ENCODE results near the gene ZNF423. TPM values are rescaled to one million over a fixed set of nuclear protein-coding genes. Genes with fewer than 3 reads are reported as not detected.

ZNF423 gene
- total and polyA plus RNA-seq, 2 donors = 0.52 to 1.6 TPM

DNA sequence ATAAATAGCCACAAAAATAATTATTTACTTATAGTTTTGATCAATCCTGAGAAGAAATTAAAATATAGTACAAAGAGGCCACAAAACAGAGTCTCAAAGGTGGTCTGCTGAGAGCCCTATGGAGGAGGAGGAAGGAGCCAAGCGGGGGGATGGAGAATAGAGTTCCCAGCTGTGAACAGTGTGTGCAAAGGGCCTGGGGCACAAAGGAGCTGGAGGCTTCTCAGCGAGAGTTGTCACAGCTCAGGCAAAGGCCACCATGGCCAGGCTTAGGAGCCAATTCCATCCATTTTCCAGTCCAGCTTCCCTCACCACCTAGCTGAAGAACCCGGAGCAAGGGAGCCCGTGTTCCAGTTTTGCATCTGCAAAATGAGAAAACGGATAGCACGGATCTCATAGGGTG lies 5.4 kb upstream of the ZNF423 start:
- no peak for DNase-seq (ENCODE audit: low read depth in 6 of 9, low spot score in 9 of 9)
- Histone ChIP-seq H3K36me3 (ENCODE audit: control insufficient read depth in 2 of 2, insufficient read depth in 2 of 2, low read length in 1 of 2) (no peaks in the 10 kb centered on the region), H3K4me3 (ENCODE audit: low read length in 2 of 2) (no peak overlapping the region), H3K9me3 (ENCODE audit: control insufficient read depth in 2 of 2, insufficient read depth in 1 of 2, low read length in 1 of 2) (peaks cover 0 to 4% of the 10 kb centered on the region in 2 donors), H3K27ac (ENCODE audit: low read depth in 1 of 2, low read length in 1 of 2) (no peak overlapping the region), H3K27me3 (ENCODE audit: control insufficient read depth in 2 of 2, insufficient read depth in 1 of 2, low read length in 1 of 2) (peaks cover 53 to 77% of the 10 kb centered on the region in 2 donors), H3K4me1 (ENCODE audit: control insufficient read depth in 2 of 2, insufficient read depth in 2 of 2, low read length in 2 of 2) (peaks cover 5 to 12% of the 10 kb centered on the region in 2 donors)
- WGBS = 97% methylated on average over 6 of the region's 6 CpGs

- 87% methylated on average over 2 of the region's 2 CpGs for WGBS
Measured at GRCh38 chr16:49860593-49860992, 4.7 kb upstream of the ZNF423 start.

DNA sequence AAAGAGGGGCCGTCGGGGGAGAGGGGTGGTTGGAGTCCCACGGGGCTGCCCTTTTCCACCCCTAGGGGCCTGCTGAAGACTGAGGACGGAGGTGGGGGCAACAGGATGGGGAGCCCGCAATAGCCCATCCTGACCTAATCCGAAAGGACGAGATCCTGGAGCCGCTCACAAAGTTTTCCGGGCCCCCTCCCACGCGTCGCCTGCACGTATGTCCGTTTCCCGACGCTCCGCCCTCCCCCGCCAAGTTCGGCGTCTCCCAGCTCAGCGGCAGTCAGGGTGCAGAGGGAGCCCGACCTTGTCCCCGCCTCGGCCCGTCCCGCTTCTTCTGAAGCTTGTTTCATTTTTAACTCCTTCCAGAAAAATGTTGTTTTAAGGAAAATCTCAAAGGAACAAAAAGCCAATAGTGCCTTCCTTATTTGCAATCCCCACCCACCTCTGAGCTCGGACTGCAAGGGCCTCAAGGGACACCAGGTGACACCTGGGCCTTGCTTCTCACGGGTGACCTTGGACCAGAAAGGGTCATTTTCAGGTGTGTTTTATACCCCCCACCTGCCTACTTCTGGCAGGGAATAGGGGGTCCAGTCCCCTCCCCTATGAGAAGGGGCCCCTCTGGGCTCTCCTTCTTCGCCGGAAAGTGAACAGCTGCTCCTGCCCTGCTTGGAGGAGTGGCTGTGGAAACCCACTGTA lies 3.4 kb upstream of the ZNF423 start:
- Histone ChIP-seq H3K4me3 (ENCODE audit: low read length in 2 of 2) (peak overlapping the region; percentile 18 to 33), H3K9me3 (ENCODE audit: control insufficient read depth in 2 of 2, insufficient read depth in 1 of 2, low read length in 1 of 2) (peaks cover 2 to 4% of the 10 kb centered on the region in 2 donors), H3K36me3 (ENCODE audit: control insufficient read depth in 2 of 2, insufficient read depth in 2 of 2, low read length in 1 of 2) (no peaks in the 10 kb centered on the region), H3K27me3 (ENCODE audit: control insufficient read depth in 2 of 2, insufficient read depth in 1 of 2, low read length in 1 of 2) (peaks cover 65 to 91% of the 10 kb centered on the region in 2 donors), H3K27ac (ENCODE audit: low read depth in 1 of 2, low read length in 1 of 2) (peak overlapping the region; percentile 52 to 76), H3K4me1 (ENCODE audit: control insufficient read depth in 2 of 2, insufficient read depth in 2 of 2, low read length in 2 of 2) (peaks cover 7 to 15% of the 10 kb centered on the region in 2 donors)
- WGBS = 11% methylated on average over 30 of the region's 30 CpGs
- DNase-seq (ENCODE audit: low read depth in 6 of 9, low spot score in 9 of 9) = peak in 1 of 9 donors; percentile 19

More at GRCh38 chr16:49860593-49860992, 4.7 kb upstream of the ZNF423 start:
- Histone ChIP-seq H3K9me3 (ENCODE audit: control insufficient read depth in 2 of 2, insufficient read depth in 1 of 2, low read length in 1 of 2) (peaks cover 0 to 4% of the 10 kb centered on the region in 2 donors), H3K27me3 (ENCODE audit: control insufficient read depth in 2 of 2, insufficient read depth in 1 of 2, low read length in 1 of 2) (peaks cover 58 to 84% of the 10 kb centered on the region in 2 donors), H3K4me3 (ENCODE audit: low read length in 2 of 2) (no peak overlapping the region), H3K4me1 (ENCODE audit: control insufficient read depth in 2 of 2, insufficient read depth in 2 of 2, low read length in 2 of 2) (peaks cover 7 to 15% of the 10 kb centered on the region in 2 donors), H3K36me3 (ENCODE audit: control insufficient read depth in 2 of 2, insufficient read depth in 2 of 2, low read length in 1 of 2) (no peaks in the 10 kb centered on the region), H3K27ac (ENCODE audit: low read depth in 1 of 2, low read length in 1 of 2) (no peak overlapping the region)
- no peak for DNase-seq (ENCODE audit: low read depth in 6 of 9, low spot score in 9 of 9)

GRCh38 chr16:49858200-49859124 lies 2.5 kb upstream of the ZNF423 start:
- Histone ChIP-seq H3K4me1 (ENCODE audit: control insufficient read depth in 2 of 2, insufficient read depth in 2 of 2, low read length in 2 of 2) (peaks cover 7 to 18% of the 10 kb centered on the region in 2 donors), H3K27ac (ENCODE audit: low read depth in 1 of 2, low read length in 1 of 2) (peak overlapping the region; percentile 52 to 76), H3K4me3 (ENCODE audit: low read length in 2 of 2) (peak overlapping the region; percentile 18 to 33), H3K27me3 (ENCODE audit: control insufficient read depth in 2 of 2, insufficient read depth in 1 of 2, low read length in 1 of 2) (peaks cover 74 to 92% of the 10 kb centered on the region in 2 donors), H3K9me3 (ENCODE audit: control insufficient read depth in 2 of 2, insufficient read depth in 1 of 2, low read length in 1 of 2) (peaks cover 2 to 4% of the 10 kb centered on the region in 2 donors), H3K36me3 (ENCODE audit: control insufficient read depth in 2 of 2, insufficient read depth in 2 of 2, low read length in 1 of 2) (no peaks in the 10 kb centered on the region)
- 1% methylated on average over 90 of the region's 90 CpGs for WGBS
- peak in 2 of 9 donors; percentile 35 to 49 for DNase-seq (ENCODE audit: low read depth in 6 of 9, low spot score in 9 of 9)

DNA sequence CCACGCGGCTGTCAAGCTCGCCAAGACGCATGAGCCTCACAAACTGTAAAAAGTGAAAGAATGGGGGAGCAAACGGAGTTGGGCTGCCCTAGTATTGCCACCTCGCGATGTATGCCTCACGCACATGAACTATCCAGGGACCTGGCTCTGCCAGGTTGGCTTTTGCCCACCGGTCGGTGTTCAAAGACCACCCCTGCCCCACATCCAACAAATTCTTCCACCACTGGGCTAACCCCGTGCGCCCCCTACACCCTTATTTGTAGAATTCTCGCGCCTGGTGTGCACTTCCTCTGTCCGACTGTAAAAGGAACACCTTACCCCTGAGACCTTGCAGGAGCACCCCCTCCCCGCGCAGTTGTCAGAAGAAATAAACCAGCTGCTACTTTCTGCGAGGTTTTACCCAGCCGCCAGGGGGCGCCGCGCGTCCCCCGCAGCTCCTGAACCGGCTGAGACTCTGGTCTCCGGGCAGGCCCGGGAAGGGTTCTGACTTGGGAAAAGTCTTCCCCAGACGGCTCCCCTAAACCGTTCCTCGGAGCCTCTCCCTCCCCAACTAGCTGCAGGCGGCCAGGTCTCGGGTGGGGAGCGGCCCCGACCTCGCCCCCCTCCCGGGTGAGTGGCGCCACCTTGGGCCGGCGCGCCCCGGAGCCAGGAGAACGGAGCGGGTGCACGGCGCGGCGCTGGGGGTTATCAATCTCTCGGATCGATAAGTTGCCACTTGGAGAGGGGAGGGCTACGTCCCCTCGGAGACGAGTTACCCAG lies 1.7 kb upstream of the ZNF423 start:
- WGBS = 2% methylated on average over 52 of the region's 52 CpGs
- peaks cover 7 to 18% of the 10 kb centered on the region in 2 donors for H3K4me1 ChIP-seq (ENCODE audit: control insufficient read depth in 2 of 2, insufficient read depth in 2 of 2, low read length in 2 of 2)
- peaks cover 81 to 94% of the 10 kb centered on the region in 2 donors for H3K27me3 ChIP-seq (ENCODE audit: control insufficient read depth in 2 of 2, insufficient read depth in 1 of 2, low read length in 1 of 2)
- DNase-seq (ENCODE audit: low read depth in 6 of 9, low spot score in 9 of 9) = peak in 2 of 9 donors; percentile 74 to 78
- no peaks in the 10 kb centered on the region for H3K36me3 ChIP-seq (ENCODE audit: control insufficient read depth in 2 of 2, insufficient read depth in 2 of 2, low read length in 1 of 2)
- peaks cover 2 to 4% of the 10 kb centered on the region in 2 donors for H3K9me3 ChIP-seq (ENCODE audit: control insufficient read depth in 2 of 2, insufficient read depth in 1 of 2, low read length in 1 of 2)
- H3K27ac ChIP-seq (ENCODE audit: low read depth in 1 of 2, low read length in 1 of 2) = no peak overlapping the region
- H3K4me3 ChIP-seq (ENCODE audit: low read length in 2 of 2) = peak overlapping the region in 1 of 2 donors; percentile 68

DNA sequence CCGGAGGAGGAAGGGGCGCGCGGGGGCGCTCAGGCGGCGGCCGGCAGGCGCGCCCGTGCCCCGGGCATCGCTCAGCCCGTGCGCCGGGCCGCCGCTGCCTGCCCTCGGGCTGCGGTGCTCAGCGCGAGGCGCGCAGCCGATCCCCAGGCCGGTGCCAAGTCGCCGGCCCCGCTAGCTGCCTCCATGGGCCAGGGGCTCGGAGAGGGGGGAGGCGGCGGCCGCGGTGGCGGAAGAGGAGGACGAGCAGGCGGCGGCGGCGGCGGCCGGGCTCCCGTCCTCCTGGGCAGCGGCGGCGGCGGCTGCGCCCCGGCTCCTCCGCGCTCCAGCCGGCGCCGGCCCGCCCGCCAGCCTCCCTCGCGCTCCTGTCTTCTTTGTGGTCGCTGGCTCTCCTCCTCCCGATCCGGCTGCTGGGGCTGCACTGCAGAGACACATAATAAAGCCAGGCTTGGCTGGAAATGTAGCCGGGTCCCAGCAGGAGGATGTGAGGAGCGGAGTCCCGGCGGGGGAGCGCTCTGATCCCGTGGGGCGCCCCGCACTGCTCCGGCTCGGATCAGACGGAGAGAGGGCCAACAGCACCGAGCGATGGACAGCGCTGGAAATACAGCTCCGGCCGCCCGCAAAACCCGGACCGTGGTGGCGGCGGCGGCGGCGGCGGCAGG lies 889 bp upstream of the ZNF423 start:
- Histone ChIP-seq H3K36me3 (ENCODE audit: control insufficient read depth in 2 of 2, insufficient read depth in 2 of 2, low read length in 1 of 2) (no peaks in the 10 kb centered on the region), H3K4me1 (ENCODE audit: control insufficient read depth in 2 of 2, insufficient read depth in 2 of 2, low read length in 2 of 2) (peaks cover 7 to 18% of the 10 kb centered on the region in 2 donors), H3K9me3 (ENCODE audit: control insufficient read depth in 2 of 2, insufficient read depth in 1 of 2, low read length in 1 of 2) (peaks cover 2 to 4% of the 10 kb centered on the region in 2 donors), H3K27ac (ENCODE audit: low read depth in 1 of 2, low read length in 1 of 2) (peak overlapping the region in 1 of 2 donors; percentile 15), H3K4me3 (ENCODE audit: low read length in 2 of 2) (peak overlapping the region; percentile 20 to 68), H3K27me3 (ENCODE audit: control insufficient read depth in 2 of 2, insufficient read depth in 1 of 2, low read length in 1 of 2) (peaks cover 77 to 94% of the 10 kb centered on the region in 2 donors)
- DNase-seq (ENCODE audit: low read depth in 6 of 9, low spot score in 9 of 9) = peak in 1 of 9 donors; percentile 39
- under 1% methylated on average over 85 of the region's 86 CpGs for WGBS

GRCh38 chr16:49855280-49855821 lies 561 bp downstream of the ZNF423 start:
- H3K27ac ChIP-seq (ENCODE audit: low read depth in 1 of 2, low read length in 1 of 2) = peak overlapping the region in 1 of 2 donors; percentile 27
- peak overlapping the region; percentile 30 to 68 for H3K4me3 ChIP-seq (ENCODE audit: low read length in 2 of 2)
- under 1% methylated on average over 56 of the region's 75 CpGs for WGBS
- peaks cover 7 to 18% of the 10 kb centered on the region in 2 donors for H3K4me1 ChIP-seq (ENCODE audit: control insufficient read depth in 2 of 2, insufficient read depth in 2 of 2, low read length in 2 of 2)
- H3K9me3 ChIP-seq (ENCODE audit: control insufficient read depth in 2 of 2, insufficient read depth in 1 of 2, low read length in 1 of 2) = peaks cover 2 to 4% of the 10 kb centered on the region in 2 donors
- peak in 4 of 9 donors; percentile 64 to 84 (median 72) for DNase-seq (ENCODE audit: low read depth in 6 of 9, low spot score in 9 of 9)
- no peaks in the 10 kb centered on the region for H3K36me3 ChIP-seq (ENCODE audit: control insufficient read depth in 2 of 2, insufficient read depth in 2 of 2, low read length in 1 of 2)
- peaks cover 71 to 94% of the 10 kb centered on the region in 2 donors for H3K27me3 ChIP-seq (ENCODE audit: control insufficient read depth in 2 of 2, insufficient read depth in 1 of 2, low read length in 1 of 2)

- H3K36me3 ChIP-seq (ENCODE audit: control insufficient read depth in 2 of 2, insufficient read depth in 2 of 2, low read length in 1 of 2) = no peaks in the 10 kb centered on the region
- H3K4me3 ChIP-seq (ENCODE audit: low read length in 2 of 2) = peak overlapping the region; percentile 24 to 68
- no peak overlapping the region for H3K27ac ChIP-seq (ENCODE audit: low read depth in 1 of 2, low read length in 1 of 2)
- peaks cover 7 to 18% of the 10 kb centered on the region in 2 donors for H3K4me1 ChIP-seq (ENCODE audit: control insufficient read depth in 2 of 2, insufficient read depth in 2 of 2, low read length in 2 of 2)
- peaks cover 66 to 94% of the 10 kb centered on the region in 2 donors for H3K27me3 ChIP-seq (ENCODE audit: control insufficient read depth in 2 of 2, insufficient read depth in 1 of 2, low read length in 1 of 2)
- DNase-seq (ENCODE audit: low read depth in 6 of 9, low spot score in 9 of 9) = peak in 1 of 9 donors; percentile 42
- WGBS = 2% methylated on average over 45 of the region's 45 CpGs
- H3K9me3 ChIP-seq (ENCODE audit: control insufficient read depth in 2 of 2, insufficient read depth in 1 of 2, low read length in 1 of 2) = peaks cover 2 to 4% of the 10 kb centered on the region in 2 donors
Measured at GRCh38 chr16:49854796-49855203, 1.1 kb downstream of the ZNF423 start.
